GM12892 (cell line): ENCODE results near the gene NLRC3.

Experiments used
- POLR2A ChIP-seq: IDR thresholded peaks from 2 replicates; pipeline ENCODE4 v1.6.1; 2011; ENCODE audit warnings: low read depth, low read length, control low read depth
- TAF1 ChIP-seq: IDR thresholded peaks from 2 replicates; pipeline ENCODE4 v1.6.1; 2011; ENCODE audit warnings: low read depth, mild to moderate bottlenecking, control low read depth, low read length, borderline replicate concordance

- TF ChIP-seq POLR2A (no peak), TAF1 (no peak)
Observed at GRCh38 chr16:3612510-3613466, 35.6 kb upstream of the NLRC3 start.
